T-helper 22 cell (primary cell): ENCODE measurements around the gene KRTAP19-4.
"Not testable (repeated sequence)": the region's sequence is repeated elsewhere in the genome, so short reads cannot be mapped to it uniquely, and the experiment has no call there.

Experiments used
- DNase-seq: peaks from one replicate; pipeline ENCODE4 v3.0.0-alpha.2; 2020; ENCODE audit warnings: low read depth

KRTAP19-4 gene, protein sequence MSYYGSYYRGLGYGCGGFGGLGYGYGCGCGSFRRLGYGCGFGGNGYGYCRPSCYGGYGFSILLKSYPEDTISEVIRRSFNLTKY

DNA sequence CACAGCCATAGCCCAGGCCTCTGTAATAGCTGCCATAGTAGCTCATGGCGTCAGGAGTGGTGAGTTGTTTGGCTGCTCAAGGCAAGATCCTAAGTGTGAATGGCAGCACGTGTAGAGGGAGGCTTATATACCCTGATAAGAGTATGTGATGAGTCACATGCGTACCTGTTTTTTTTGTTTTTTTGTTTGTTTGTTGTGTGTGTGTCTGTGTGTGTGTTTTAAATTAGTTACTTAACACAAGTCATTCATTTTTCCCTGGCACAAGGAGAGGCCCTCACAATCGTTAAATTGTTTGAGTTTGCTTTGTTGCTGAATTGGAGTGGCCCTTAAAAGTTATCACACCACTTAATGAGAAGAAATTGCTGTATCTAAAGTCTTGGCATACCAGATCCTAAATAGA is at the start of gene KRTAP19-4:
TSS of gene KRTAP19-4 (minus strand) at position 101 of the 400 bp plus-strand sequence. CDS start at position 46, 55 bp downstream.
- no peak for DNase-seq

DNA sequence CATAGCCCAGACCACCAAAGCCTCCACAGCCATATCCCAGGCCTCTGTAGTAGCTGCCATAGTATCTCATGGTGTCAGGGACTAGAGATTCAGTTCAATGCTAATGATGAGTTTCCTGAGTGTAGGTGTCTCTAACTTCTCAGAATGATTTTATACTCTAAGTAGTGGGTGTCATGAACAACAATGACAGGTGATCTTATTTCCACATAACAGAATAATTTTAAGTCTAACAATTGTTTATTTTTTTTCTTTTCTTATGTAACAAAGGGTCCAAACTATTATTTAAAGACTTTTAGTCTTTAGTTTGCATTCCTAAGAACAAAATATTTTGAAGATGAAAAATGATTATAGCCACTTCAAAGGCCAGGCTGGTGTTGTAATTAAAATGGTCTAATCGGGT is 44.8 kb upstream of the KRTAP19-4 start, which contains the start of gene KRTAP19-6:
TSS of gene KRTAP19-6 (minus strand) at position 101 of the 400 bp plus-strand sequence. CDS start at position 70, 31 bp downstream.
- DNase-seq = no peak

DNA sequence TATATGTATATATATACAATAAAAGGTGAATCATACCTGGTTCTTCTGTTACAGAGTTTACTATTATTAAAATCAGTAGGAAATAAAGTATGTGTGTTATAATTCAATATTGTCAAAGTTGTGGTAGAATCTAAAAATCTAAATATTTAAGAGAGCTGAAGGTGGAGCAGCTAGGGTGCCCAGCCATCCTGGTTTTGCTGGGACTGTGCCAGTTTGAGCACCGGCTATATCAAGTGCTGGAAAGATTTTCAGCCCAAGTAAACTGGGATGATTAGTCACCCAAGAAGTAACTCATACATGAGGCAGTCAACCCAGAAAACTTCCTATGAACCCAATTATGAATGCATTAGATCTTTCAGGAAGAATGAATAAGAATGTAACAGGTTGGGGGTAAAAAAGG is 21.9 kb upstream of the KRTAP19-4 start:
- no peak for DNase-seq

DNA sequence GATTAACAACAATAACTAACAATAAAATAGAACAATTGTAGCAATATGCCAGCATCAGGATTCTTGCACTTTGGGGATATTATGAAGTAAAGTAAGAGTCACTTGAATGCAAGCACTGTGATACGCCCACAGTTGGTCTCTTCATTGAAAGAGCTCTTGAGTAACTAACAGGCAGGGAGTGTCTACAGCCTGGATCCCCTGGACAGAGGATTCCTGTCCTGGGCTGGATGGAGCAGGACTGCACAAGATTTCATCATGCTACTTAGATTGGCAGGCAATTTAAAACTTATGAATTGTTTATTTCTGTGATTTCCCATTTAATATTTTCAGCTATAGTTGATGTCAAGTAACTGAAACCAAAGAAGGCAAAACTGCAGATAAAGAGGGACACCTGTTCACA is 18.7 kb upstream of the KRTAP19-4 start:
- DNase-seq = no peak

DNA sequence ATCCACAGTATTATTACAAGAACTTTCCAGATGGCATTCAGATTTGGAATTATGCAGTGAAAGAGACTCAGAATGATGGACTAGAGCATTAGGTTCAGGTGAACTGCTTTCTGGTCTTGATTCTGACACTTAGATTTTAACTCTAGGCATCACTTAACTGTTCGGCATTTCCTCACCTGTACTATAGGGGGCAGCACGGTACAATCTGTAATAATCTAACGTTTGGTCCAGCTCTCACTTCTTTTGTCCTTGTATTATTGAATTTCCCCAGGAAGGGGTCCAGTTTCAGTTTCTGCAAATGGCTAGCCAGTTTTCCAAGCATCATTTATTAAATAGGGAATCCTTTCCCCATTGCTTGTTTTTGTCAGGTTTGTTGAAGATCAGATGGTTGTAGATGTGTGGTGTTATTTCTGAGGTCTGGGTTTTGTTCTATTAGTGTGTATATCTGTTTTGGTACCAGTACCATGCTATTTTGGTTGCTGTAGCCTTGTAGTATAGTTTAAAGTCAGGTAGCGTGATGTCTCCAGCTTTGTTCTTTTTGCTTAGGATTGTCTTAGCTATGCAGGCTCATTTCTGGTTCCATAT is 8.7 kb upstream of the KRTAP19-4 start:
- not testable (repeated sequence) for DNase-seq

DNA sequence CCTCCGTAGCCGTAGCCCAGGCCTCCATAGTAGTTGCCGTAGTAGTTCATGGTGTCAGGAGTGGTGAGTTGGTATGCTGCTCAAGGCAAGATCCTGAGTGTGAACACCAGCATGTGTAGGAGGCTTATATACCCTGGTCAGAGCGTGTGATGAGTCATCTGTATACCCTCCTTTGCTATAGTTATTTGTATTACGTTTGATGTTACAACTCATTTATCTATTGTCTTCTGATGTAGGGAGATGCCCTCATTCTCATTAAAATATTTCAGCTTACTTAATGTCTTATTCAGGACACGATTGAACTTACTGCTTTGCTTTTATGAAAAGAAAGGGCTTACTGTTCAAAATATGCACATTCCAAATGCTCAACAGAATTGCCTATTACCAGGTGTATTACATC is 5.1 kb upstream of the KRTAP19-4 start, which contains the start of gene KRTAP19-5:
TSS of gene KRTAP19-5 (minus strand) at position 101 of the 400 bp plus-strand sequence. CDS start at position 50, 51 bp downstream.
- DNase-seq = no peak

DNA sequence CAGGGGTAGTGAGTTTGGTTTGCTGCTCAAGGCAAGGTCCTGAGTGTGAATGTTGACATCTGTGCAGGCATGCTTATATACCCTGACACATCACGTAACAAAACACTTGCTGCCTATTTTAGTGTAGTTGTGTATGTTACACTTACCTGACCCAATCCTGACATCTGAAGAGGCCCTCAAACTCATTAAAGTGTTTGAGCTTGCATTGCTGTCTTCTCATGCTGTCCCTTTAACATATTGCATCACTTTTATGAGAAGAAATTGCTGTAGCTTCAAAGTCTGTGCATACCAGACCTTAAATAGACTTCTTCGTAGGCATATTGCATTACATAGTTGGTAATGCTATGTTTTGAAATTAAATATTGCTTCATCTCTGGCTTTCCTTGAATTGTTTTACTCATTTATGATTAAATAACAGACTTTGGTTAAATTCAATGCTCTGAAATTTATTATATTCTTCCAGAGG is 5.0 kb downstream of the KRTAP19-4 start, which contains the start of gene KRTAP19-3:
TSS of gene KRTAP19-3 (minus strand) at position 51 of the 466 bp plus-strand sequence. CDS start 56 bp downstream, outside the sequence.
- DNase-seq = no peak

DNA sequence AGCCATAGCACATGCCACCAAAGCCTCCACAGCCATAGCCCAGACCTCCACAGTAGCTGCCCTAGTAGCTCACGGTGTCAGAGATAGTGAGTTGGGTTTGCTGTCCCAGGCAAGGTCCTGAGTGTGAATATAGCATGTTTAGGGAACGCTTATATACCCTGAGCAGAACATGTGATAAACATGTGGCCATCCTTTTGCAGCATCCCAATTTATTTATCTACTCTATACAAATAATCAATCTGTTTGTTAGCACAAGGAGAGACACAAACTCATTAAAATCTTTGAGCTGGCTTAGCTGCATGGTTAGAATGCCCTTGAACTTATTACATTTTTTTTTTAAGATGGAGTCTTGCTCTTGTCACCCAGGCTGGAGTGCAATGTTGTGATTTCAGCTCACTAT is 9.6 kb downstream of the KRTAP19-4 start, which contains the start of gene KRTAP19-2:
TSS of gene KRTAP19-2 (minus strand) at position 101 of the 400 bp plus-strand sequence. CDS start at position 13, 88 bp downstream.
- DNase-seq = no peak

DNA sequence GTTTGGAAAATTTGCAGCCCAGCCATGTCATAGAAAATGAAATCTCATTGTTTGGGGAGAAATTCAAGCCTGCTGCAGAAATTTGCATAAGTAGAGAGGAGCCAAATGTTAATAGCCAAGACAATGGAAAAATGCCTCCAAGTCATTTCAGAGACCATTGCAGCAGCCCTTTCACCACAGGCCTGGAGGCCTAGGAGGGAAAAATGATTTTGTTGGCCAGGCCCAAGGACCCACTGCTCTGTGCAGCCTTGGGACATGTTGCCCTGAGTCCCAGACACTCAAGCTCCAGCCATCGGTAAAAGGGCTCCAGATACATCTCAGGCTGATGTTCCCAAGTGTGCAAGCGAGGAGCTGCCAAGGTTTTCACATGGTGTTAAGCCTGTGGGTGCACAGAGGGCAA is 10.8 kb downstream of the KRTAP19-4 start:
- DNase-seq = no peak

DNA sequence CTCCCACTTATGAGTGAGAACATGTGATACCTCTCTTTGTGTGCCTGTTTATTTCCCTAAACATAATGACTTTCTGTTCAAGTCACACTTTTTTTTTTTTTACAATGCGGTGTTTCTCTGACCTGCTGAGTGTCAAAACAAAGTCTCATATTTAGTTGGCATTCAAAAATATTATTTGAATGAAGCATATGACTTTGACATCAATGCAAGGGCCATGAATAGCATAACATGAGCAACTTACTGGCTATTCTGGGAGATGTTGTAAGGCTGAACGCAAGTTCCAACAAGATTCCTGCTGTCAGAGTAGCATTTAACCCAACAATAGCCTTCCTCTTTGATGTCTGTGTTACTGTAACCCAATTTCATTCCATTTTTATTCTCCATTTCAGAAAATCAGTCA is 14.8 kb downstream of the KRTAP19-4 start:
- DNase-seq = no peak

DNA sequence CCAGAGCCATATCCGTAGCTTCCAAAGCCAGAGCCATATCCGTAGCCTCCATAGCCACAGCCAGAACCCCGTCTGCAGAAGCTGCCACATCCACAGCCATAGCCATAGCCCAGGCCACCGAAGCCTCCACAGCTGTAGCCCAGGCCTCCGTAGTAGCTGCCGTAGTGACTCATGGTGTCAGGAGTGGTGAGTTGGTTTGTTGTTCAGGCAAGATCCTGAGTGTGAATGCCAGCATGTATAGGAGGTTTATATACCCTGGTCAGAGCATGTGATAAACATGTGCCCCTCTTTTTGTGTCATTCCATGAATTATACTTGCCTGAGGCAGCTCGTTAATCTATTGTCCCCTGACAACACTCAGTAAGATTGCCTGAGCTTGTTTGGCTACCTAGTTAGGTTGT is 16.8 kb downstream of the KRTAP19-4 start, which contains the start of gene KRTAP19-1:
TSS of gene KRTAP19-1 (minus strand) at position 223 of the 400 bp plus-strand sequence. CDS start at position 173, 50 bp downstream.
- no peak for DNase-seq

DNA sequence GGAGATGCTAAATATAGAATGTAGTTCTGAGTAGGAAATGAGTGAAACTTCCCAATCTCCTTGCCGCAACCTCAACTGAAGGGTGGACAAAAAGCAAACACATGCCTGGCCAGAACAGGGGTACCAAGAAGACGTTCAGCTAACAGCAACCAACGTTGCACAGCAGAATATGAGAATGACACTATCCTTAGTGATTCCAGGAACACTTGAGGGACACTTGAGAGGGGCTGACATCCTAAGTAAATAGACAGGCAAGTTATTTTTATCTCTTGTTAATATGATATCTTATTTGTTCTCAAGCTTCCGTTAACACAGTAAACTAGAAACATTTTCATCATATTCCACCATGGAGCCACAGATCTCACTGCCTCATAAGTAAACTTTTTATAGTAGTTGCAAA is 17.7 kb downstream of the KRTAP19-4 start:
- DNase-seq = no peak

DNA sequence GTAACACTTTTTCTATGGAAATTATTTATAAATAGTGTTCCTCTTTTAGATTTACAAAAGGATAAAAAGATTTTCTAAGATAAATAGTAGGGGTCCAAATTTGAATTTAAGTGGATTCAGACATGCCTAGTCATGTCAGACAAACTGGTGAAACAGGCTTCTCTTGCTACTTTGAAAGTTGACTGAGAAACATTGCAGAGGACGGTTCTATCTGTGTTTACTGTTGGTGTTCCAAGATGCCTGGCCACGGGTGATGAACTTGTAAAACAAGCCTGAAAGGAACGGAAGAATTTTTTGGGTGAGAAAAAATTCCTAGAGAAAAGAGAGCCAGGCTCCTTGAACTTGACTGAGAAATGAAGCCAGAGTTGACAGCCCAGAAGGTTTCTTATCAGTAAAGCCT is 19.0 kb downstream of the KRTAP19-4 start:
- no peak for DNase-seq

DNA sequence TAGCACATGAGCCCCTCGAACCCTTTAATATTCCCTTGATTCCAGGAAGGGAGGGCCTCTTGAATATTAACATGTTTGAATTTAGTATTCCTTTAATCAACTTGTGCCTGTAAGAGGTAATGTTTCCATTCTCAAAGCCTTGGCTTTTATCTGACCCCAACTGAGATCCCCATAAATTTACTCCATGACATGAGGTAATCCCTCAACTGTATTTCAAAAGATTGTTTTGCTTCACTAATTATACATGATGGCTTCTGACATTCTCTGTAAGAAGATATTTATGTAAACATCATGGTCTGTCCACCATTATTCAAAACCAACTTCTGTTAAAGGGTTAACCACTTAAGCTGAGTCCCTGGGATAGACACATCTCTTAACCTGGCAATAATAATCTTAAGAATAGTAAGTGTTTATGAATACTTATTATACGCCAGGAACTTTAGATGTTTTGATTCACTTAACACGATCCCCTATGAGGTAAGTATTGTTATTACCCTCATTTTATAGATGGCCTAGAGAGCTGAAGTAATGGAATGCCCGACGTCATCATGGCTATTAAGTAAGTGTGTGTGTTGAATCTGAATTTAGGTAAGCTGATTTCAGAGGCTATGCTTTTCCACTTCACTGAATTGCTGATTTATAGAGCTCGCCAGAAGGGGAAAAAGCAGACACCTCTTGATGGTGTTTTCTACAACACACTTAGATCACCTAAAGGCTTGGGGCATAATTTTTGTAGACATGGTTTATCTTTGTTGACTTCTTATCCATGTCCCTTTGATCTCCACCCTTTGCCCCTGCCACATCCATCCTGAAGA is 27.9 kb downstream of the KRTAP19-4 start:
- no peak for DNase-seq

DNA sequence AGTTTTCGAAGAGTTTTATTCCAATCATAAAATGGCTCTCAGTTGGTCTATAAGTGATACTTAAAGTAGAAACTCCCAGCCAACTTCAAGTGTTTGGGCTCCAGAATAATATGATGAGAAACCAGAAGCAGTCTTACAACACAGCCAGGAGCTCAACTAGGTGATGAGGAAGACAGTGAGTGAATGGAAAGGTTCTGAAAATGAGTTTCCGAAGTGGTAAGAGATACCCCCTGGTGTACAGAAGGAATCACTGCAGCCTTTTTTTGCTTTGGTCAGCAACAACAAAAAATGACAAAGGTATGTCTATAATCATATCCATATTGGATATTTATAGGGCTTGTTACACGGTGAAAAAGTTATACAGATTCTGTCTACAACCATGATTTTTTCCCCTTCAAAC is 33.3 kb downstream of the KRTAP19-4 start:
- no peak for DNase-seq

DNA sequence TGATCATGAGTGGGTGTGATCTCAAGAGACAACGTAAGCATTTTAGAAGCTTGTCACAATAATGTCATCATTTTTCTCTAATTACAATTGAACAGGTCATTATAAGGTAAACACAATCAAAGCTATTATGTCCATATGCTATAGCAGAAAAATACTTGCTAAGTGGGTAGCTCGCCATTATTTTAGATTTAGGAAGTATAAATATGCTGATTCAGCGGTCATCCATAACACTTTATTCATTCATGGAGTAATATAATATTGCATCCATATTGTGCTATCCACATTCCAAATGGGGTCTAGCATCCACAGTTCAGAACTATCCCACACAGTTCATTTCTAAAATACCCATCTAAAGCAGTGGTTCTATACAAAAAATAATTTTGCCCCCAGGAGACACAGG is 48.5 kb downstream of the KRTAP19-4 start:
- no peak for DNase-seq

DNA sequence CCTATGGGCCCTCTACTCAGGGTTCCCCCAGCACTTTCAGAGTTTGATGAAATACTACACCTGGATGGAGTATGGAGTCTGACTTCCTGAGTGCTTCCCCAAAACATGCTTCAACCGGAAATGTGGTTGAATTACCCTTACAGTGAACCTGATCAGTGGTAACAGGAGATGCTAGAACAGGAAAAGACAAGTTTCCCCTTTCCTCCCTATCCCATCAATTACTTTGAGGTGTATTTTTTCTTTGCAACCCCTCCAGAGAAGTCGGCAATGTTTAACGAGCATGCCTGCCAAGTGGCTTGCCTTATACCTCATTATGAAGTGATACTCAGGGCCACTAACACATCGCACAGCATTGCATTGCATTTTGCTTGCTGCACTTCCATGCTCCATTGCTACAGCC is 49.9 kb downstream of the KRTAP19-4 start:
- no peak for DNase-seq
